ENCODE results near the gene DRC7. TPM values are rescaled to one million over a fixed set of nuclear protein-coding genes. Genes with fewer than 3 reads are reported as not detected.

The DRC7 gene
- total and polyA plus RNA-seq, 9 of the 15 experiments (the other 6 are each of a cell fraction or from before 2014, with no cell fraction given), result 0.04 to 0.33 (median 0.12) TPM; not detected in 3

DNA sequence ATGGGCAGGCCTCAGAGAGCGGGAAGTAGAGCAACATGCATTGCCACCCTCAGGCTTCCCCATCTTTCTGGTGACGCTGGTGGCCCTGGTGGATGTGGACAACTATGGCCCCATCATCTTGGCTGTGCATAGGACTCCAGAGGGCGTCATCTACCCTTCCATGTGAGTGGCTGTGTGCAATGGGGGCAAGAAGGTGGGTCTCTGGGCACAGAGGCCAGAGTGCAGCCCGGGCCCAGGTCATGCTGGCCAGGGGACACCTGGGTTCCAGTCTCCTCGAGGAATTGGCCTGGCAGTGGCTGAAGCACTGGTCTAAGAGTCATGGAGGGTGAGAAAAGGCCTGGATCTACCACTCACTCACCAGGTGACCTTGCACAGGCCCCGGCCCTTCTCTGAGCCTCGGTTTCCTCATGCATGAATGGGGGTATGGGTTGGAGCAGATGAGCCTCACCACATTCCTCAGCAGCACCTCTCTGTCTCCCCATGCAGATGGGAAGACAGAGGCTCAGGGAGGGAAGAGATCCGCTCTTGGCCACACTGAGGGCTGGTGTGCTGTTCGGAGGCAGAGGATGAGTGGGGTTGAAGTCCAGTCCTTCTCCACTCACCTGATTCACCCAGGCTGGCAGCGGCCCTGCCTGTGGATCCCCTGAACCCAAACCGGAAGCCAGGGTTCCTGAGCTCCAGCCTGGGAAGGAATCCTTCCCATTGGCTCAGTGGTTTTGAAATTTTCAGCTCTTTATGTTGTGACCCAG is 33.7 kb upstream of the DRC7 start (continued):
- TF ChIP-seq, protein P1, sequence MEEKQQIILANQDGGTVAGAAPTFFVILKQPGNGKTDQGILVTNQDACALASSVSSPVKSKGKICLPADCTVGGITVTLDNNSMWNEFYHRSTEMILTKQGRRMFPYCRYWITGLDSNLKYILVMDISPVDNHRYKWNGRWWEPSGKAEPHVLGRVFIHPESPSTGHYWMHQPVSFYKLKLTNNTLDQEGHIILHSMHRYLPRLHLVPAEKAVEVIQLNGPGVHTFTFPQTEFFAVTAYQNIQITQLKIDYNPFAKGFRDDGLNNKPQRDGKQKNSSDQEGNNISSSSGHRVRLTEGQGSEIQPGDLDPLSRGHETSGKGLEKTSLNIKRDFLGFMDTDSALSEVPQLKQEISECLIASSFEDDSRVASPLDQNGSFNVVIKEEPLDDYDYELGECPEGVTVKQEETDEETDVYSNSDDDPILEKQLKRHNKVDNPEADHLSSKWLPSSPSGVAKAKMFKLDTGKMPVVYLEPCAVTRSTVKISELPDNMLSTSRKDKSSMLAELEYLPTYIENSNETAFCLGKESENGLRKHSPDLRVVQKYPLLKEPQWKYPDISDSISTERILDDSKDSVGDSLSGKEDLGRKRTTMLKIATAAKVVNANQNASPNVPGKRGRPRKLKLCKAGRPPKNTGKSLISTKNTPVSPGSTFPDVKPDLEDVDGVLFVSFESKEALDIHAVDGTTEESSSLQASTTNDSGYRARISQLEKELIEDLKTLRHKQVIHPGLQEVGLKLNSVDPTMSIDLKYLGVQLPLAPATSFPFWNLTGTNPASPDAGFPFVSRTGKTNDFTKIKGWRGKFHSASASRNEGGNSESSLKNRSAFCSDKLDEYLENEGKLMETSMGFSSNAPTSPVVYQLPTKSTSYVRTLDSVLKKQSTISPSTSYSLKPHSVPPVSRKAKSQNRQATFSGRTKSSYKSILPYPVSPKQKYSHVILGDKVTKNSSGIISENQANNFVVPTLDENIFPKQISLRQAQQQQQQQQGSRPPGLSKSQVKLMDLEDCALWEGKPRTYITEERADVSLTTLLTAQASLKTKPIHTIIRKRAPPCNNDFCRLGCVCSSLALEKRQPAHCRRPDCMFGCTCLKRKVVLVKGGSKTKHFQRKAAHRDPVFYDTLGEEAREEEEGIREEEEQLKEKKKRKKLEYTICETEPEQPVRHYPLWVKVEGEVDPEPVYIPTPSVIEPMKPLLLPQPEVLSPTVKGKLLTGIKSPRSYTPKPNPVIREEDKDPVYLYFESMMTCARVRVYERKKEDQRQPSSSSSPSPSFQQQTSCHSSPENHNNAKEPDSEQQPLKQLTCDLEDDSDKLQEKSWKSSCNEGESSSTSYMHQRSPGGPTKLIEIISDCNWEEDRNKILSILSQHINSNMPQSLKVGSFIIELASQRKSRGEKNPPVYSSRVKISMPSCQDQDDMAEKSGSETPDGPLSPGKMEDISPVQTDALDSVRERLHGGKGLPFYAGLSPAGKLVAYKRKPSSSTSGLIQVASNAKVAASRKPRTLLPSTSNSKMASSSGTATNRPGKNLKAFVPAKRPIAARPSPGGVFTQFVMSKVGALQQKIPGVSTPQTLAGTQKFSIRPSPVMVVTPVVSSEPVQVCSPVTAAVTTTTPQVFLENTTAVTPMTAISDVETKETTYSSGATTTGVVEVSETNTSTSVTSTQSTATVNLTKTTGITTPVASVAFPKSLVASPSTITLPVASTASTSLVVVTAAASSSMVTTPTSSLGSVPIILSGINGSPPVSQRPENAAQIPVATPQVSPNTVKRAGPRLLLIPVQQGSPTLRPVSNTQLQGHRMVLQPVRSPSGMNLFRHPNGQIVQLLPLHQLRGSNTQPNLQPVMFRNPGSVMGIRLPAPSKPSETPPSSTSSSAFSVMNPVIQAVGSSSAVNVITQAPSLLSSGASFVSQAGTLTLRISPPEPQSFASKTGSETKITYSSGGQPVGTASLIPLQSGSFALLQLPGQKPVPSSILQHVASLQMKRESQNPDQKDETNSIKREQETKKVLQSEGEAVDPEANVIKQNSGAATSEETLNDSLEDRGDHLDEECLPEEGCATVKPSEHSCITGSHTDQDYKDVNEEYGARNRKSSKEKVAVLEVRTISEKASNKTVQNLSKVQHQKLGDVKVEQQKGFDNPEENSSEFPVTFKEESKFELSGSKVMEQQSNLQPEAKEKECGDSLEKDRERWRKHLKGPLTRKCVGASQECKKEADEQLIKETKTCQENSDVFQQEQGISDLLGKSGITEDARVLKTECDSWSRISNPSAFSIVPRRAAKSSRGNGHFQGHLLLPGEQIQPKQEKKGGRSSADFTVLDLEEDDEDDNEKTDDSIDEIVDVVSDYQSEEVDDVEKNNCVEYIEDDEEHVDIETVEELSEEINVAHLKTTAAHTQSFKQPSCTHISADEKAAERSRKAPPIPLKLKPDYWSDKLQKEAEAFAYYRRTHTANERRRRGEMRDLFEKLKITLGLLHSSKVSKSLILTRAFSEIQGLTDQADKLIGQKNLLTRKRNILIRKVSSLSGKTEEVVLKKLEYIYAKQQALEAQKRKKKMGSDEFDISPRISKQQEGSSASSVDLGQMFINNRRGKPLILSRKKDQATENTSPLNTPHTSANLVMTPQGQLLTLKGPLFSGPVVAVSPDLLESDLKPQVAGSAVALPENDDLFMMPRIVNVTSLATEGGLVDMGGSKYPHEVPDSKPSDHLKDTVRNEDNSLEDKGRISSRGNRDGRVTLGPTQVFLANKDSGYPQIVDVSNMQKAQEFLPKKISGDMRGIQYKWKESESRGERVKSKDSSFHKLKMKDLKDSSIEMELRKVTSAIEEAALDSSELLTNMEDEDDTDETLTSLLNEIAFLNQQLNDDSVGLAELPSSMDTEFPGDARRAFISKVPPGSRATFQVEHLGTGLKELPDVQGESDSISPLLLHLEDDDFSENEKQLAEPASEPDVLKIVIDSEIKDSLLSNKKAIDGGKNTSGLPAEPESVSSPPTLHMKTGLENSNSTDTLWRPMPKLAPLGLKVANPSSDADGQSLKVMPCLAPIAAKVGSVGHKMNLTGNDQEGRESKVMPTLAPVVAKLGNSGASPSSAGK (IDR thresholded peaks at IDR 0.05), result no peak
- TF ChIP-seq, protein P2, sequence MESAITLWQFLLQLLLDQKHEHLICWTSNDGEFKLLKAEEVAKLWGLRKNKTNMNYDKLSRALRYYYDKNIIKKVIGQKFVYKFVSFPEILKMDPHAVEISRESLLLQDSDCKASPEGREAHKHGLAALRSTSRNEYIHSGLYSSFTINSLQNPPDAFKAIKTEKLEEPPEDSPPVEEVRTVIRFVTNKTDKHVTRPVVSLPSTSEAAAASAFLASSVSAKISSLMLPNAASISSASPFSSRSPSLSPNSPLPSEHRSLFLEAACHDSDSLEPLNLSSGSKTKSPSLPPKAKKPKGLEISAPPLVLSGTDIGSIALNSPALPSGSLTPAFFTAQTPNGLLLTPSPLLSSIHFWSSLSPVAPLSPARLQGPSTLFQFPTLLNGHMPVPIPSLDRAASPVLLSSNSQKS (CRISPR knock-in tag; IDR thresholded peaks at IDR 0.05), result no peak
- TF ChIP-seq FOXM1 (IDR thresholded peaks at IDR 0.05; ENCODE audit: low read depth), result no peak
- TF ChIP-seq FOXM1 (CRISPR knock-in tag; IDR thresholded peaks at IDR 0.05; ENCODE audit: low read depth), result no peak
- no peak for TF ChIP-seq ZFP1 (CRISPR knock-in tag; IDR thresholded peaks at IDR 0.05)
- no peak for TF ChIP-seq NUFIP1 (IDR thresholded peaks at IDR 0.05; ENCODE audit: partially characterized antibody)
- TF ChIP-seq XRCC5 (IDR thresholded peaks at IDR 0.05; ENCODE audit: low read depth, low read length), result no peak
- TF ChIP-seq ZNF76 (CRISPR knock-in tag; IDR thresholded peaks at IDR 0.05; ENCODE audit: borderline replicate concordance), result no peak
- TF ChIP-seq NR3C1 (CRISPR knock-in tag; IDR thresholded peaks at IDR 0.05), result no peak
- TF ChIP-seq POU5F1 (IDR thresholded peaks at IDR 0.05; ENCODE audit: borderline replicate concordance, low read depth, low read length, partially characterized antibody), result no peak
- TF ChIP-seq RBM22 (IDR thresholded peaks at IDR 0.05; ENCODE audit: low read depth, low read length, poor library complexity, severe bottlenecking), result no peak
- TF ChIP-seq ZBTB7A (IDR thresholded peaks at IDR 0.05; ENCODE audit: borderline replicate concordance, control insufficient read depth, low read depth, low read length), result no peak
- peak; percentile 55; the same call in 1 of the 2 replicates for TF ChIP-seq CTBP1 (IDR thresholded peaks at IDR 0.05; ENCODE audit: borderline replicate concordance)
- TF ChIP-seq JUND (IDR thresholded peaks at IDR 0.05; ENCODE audit: borderline replicate concordance, low read depth, low read length), result 0 out of 2 replicates have a peak, but pooled peaks have one; percentile 8
- TF ChIP-seq JUND (tag; IDR thresholded peaks at IDR 0.05; ENCODE audit: borderline replicate concordance, low read depth, low read length), result no peak
- no peak for TF ChIP-seq LARP7 (IDR thresholded peaks at IDR 0.05)
- no peak for TF ChIP-seq TCF7 (IDR thresholded peaks at IDR 0.05; ENCODE audit: borderline replicate concordance)
